ENCODE results near the gene CXCL3. TPM values are rescaled to one million over a fixed set of nuclear protein-coding genes. Genes with fewer than 3 reads are reported as not detected.

The CXCL3 gene
- total RNA-seq, 2 donors from 2014 or later: not detected

Other genes with a start within 250 kb of the CXCL3 start
- not detected for gene CXCL6, start 202.0 kb downstream of the CXCL3 start, total RNA-seq
- gene PF4V1, start 185.4 kb downstream of the CXCL3 start, total RNA-seq: not detected
- gene CXCL1, start 169.3 kb downstream of the CXCL3 start, total RNA-seq: not detected
- not detected for gene PF4, start 56.7 kb downstream of the CXCL3 start, total RNA-seq
- not detected for gene PPBP, start 50.5 kb downstream of the CXCL3 start, total RNA-seq
- gene CXCL5, start 40.0 kb downstream of the CXCL3 start, total RNA-seq: not detected
- under 1 TPM in 1 of 2 donors, not detected in 1; 0.19 TPM for gene CXCL2, start 60.5 kb upstream of the CXCL3 start, total RNA-seq
- gene MTHFD2L, start 119.4 kb upstream of the CXCL3 start, total RNA-seq: 1 to 10 TPM; 4.0 to 9.4 TPM